ENCODE data around the gene GPATCH3. TPM values are rescaled to one million over a fixed set of nuclear protein-coding genes. Genes with fewer than 3 reads are reported as not detected.

The GPATCH3 gene
- total and polyA plus RNA-seq, 7 donors, result 6.6 to 14.3 (median 9.7) TPM

- TF ChIP-seq POLR2AphosphoS5 (IDR thresholded peaks at IDR 0.05), result no peak
- no peak for TF ChIP-seq POLR2A (IDR thresholded peaks at IDR 0.05)
- TF ChIP-seq CTCF (IDR thresholded peaks at IDR 0.05), result no peak
- no peak for TF ChIP-seq EP300 (IDR thresholded peaks at IDR 0.05)
- H3K27ac ChIP-seq, result peak overlapping the region; percentile 88 to 92 (median 90)
- intact Hi-C loops (cut with DNase I), result no loop called here
- H3K4me3 ChIP-seq, result peak overlapping the region; percentile 66 to 81 (median 74)
- H3K9me3 ChIP-seq, result no peaks in the 10 kb centered on the region
- DNase-seq, result peak; percentile 68
- H3K27me3 ChIP-seq, result no peaks in the 10 kb centered on the region
- H3K36me3 ChIP-seq, result peaks cover 21 to 76% (median 46%) of the 10 kb centered on the region in 4 donors
- 1 to 5% methylated on average over 12 of the region's 12 CpGs for WGBS, 2 donors
- H3K4me1 ChIP-seq, result peaks cover 0 to 23% (median 21%) of the 10 kb centered on the region in 4 donors
Measured at GRCh38 chr1:26890467-26890796, 9.8 kb downstream of the GPATCH3 start.

GRCh38 chr1:26889551-26890466, 10.5 kb downstream of the GPATCH3 start, which contains the start of gene GPN2:
GPN2 (minus strand) TSS chr1:26890283; CDS start chr1:26890096, 187 bp downstream.
- TF ChIP-seq POLR2AphosphoS5 (IDR thresholded peaks at IDR 0.05), result peak; percentile 80 to 92 (median 86)
- TF ChIP-seq EP300 (IDR thresholded peaks at IDR 0.05), result no peak
- peak; percentile 44 to 64 for TF ChIP-seq POLR2A (IDR thresholded peaks at IDR 0.05)
- no peak for TF ChIP-seq CTCF (IDR thresholded peaks at IDR 0.05)
- peak; percentile 86 for DNase-seq
- Histone ChIP-seq H3K27ac (peak within 1 kb of the TSS; percentile 88 to 92 (median 90)), H3K4me3 (peak within 1 kb of the TSS; percentile 66 to 81 (median 74)), H3K4me1 (peaks cover 0 to 23% (median 21%) of the 10 kb centered on the region in 4 donors), H3K27me3 (no peaks in the 10 kb centered on the region), H3K36me3 (peaks cover 27 to 76% (median 48%) of the 10 kb centered on the region in 4 donors), H3K9me3 (no peaks in the 10 kb centered on the region)
- 1% methylated on average over 89 of the region's 89 CpGs for WGBS, 2 donors
- intact Hi-C loops (cut with DNase I), result no loop called here

GRCh38 chr1:26888231-26888630, 12.0 kb downstream of the GPATCH3 start:
- Histone ChIP-seq H3K9me3 (no peaks in the 10 kb centered on the region), H3K4me3 (no peak overlapping the region), H3K27me3 (no peaks in the 10 kb centered on the region), H3K27ac (no peak overlapping the region), H3K4me1 (peaks cover 0 to 23% (median 21%) of the 10 kb centered on the region in 4 donors), H3K36me3 (peaks cover 27 to 76% (median 48%) of the 10 kb centered on the region in 4 donors)
- WGBS, 2 donors, result 93 to 95% methylated on average over 1 of the region's 1 CpG
- DNase-seq, result no peak
- TF ChIP-seq POLR2A (IDR thresholded peaks at IDR 0.05) (no peak), POLR2AphosphoS5 (IDR thresholded peaks at IDR 0.05) (no peak), CTCF (IDR thresholded peaks at IDR 0.05) (no peak), EP300 (IDR thresholded peaks at IDR 0.05) (no peak)
- intact Hi-C loops (cut with DNase I), result no loop called here

GRCh38 chr1:26887125-26887524, 13.1 kb downstream of the GPATCH3 start:
- intact Hi-C loops (cut with DNase I), result no loop called here
- no peak for TF ChIP-seq POLR2AphosphoS5 (IDR thresholded peaks at IDR 0.05)
- TF ChIP-seq CTCF (IDR thresholded peaks at IDR 0.05), result peak in 1 of 4 experiments; percentile 18
- no peak for DNase-seq
- Histone ChIP-seq H3K4me1 (peaks cover 0 to 23% (median 21%) of the 10 kb centered on the region in 4 donors), H3K27me3 (no peaks in the 10 kb centered on the region), H3K27ac (no peak overlapping the region), H3K36me3 (peaks cover 24 to 76% (median 51%) of the 10 kb centered on the region in 4 donors), H3K4me3 (no peak overlapping the region), H3K9me3 (no peaks in the 10 kb centered on the region)
- 85 to 96% methylated on average over 1 of the region's 1 CpG for WGBS, 2 donors
